Liver (tissue), 3 donors: Measurements from ENCODE around the gene LTB4R2.
A peak's percentile ranks its signal among the peaks of the same experiment; 100 is the strongest.

Experiments
- EGR1 ChIP-seq, 2 donors: IDR thresholded peaks; 2 replicates each; pipeline ENCODE4 v1.6.1; 2016 to 2018; ENCODE audit warnings: antibody characterized with exemption in 2 of 2, low read depth in 2 of 2
- GABPA ChIP-seq, 2 donors: IDR thresholded peaks in 1 of 2; conservative IDR thresholded peaks in 1 of 2; 2 replicates each; pipeline ENCODE4 v1.6.1; 2016; ENCODE audit warnings: antibody characterized with exemption in 2 of 2, mild to moderate bottlenecking in 1 of 2, moderate library complexity in 1 of 2
- HNF4A ChIP-seq, 2 donors: conservative IDR thresholded peaks; 2 replicates each; pipeline ENCODE4 v1.6.1; 2016; ENCODE audit warnings: antibody characterized with exemption in 2 of 2, mild to moderate bottlenecking in 2 of 2
- RAD21 ChIP-seq, 2 donors: IDR thresholded peaks; 2 replicates each; pipeline ENCODE4 v1.6.1; 2016; ENCODE audit warnings: antibody characterized with exemption in 2 of 2, mild to moderate bottlenecking in 2 of 2
- TAF1 ChIP-seq: conservative IDR thresholded peaks from 2 replicates; pipeline ENCODE4 v1.6.1; 2016; ENCODE audit warnings: antibody characterized with exemption, mild to moderate bottlenecking
- YY1 ChIP-seq: IDR thresholded peaks from 2 replicates; pipeline ENCODE4 v1.6.1; 2016; ENCODE audit warnings: antibody characterized with exemption, mild to moderate bottlenecking
- TF ChIP-seq, protein P1 (sequence below): IDR thresholded peaks from 2 replicates; pipeline ENCODE4 v1.6.1; 2016; ENCODE audit warnings: antibody characterized with exemption, mild to moderate bottlenecking
- TF ChIP-seq, protein P2 (sequence below): fragments of 150-350 bp; IDR thresholded peaks from 2 replicates; pipeline ENCODE4 v1.5.1; 2017; ENCODE audit warnings: improper control_type of control experiment, low read depth, low read length; ENCODE audit not compliant: missing input control
- TF ChIP-seq, protein P3 (sequence below): IDR thresholded peaks from 2 replicates; pipeline ENCODE4 v1.6.1; 2016; ENCODE audit warnings: antibody characterized with exemption
- donor health status: healthy.
- donor health status: healthy.

DNA sequence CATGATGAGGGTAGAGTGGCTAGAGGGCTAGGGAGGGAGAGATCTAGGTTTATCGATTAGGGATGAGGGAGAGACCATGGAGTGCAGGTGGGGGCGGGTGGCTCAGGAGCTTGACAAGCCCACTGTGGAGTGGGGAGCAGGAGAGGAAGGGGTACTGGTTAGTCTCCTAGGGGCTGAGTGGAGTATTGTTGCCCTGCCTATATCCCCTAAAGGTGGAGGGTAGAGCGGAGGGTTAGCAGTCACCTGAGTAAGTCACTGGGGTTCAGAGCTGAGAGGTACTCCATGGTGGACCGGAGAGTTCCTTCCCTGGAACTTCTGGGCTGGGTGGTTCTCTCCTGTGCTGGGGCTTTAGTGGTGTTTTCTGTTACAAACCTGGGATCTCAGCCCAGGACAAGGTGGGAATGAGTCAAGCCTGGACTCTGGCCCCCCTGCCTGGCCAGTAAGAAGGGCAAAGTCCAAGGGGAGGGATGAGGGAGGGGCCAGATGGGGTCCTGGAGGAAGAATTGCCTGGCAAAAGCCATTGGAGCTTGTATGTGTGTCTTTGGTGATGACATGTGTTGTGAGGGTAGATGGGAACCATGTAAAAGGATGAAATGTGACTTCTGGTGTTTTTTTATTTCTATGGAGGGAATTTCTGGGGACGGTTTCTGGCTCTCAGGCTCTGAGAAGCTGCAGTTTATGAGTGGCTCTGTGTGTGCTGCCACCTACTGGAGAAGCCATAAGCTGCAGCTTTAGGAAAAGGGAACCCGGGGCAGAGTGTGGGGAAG lies 2.2 kb upstream of the LTB4R2 start, which contains the start of gene CIDEB:
- TF ChIP-seq, protein P1, sequence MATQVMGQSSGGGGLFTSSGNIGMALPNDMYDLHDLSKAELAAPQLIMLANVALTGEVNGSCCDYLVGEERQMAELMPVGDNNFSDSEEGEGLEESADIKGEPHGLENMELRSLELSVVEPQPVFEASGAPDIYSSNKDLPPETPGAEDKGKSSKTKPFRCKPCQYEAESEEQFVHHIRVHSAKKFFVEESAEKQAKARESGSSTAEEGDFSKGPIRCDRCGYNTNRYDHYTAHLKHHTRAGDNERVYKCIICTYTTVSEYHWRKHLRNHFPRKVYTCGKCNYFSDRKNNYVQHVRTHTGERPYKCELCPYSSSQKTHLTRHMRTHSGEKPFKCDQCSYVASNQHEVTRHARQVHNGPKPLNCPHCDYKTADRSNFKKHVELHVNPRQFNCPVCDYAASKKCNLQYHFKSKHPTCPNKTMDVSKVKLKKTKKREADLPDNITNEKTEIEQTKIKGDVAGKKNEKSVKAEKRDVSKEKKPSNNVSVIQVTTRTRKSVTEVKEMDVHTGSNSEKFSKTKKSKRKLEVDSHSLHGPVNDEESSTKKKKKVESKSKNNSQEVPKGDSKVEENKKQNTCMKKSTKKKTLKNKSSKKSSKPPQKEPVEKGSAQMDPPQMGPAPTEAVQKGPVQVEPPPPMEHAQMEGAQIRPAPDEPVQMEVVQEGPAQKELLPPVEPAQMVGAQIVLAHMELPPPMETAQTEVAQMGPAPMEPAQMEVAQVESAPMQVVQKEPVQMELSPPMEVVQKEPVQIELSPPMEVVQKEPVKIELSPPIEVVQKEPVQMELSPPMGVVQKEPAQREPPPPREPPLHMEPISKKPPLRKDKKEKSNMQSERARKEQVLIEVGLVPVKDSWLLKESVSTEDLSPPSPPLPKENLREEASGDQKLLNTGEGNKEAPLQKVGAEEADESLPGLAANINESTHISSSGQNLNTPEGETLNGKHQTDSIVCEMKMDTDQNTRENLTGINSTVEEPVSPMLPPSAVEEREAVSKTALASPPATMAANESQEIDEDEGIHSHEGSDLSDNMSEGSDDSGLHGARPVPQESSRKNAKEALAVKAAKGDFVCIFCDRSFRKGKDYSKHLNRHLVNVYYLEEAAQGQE, result peak; percentile 90
- TF ChIP-seq, protein P2, sequence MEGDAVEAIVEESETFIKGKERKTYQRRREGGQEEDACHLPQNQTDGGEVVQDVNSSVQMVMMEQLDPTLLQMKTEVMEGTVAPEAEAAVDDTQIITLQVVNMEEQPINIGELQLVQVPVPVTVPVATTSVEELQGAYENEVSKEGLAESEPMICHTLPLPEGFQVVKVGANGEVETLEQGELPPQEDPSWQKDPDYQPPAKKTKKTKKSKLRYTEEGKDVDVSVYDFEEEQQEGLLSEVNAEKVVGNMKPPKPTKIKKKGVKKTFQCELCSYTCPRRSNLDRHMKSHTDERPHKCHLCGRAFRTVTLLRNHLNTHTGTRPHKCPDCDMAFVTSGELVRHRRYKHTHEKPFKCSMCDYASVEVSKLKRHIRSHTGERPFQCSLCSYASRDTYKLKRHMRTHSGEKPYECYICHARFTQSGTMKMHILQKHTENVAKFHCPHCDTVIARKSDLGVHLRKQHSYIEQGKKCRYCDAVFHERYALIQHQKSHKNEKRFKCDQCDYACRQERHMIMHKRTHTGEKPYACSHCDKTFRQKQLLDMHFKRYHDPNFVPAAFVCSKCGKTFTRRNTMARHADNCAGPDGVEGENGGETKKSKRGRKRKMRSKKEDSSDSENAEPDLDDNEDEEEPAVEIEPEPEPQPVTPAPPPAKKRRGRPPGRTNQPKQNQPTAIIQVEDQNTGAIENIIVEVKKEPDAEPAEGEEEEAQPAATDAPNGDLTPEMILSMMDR, result peak; percentile 77
- TF ChIP-seq EGR1 (IDR thresholded peaks at IDR 0.05; ENCODE audit: low read depth in 2 of 2) (peak in 1 of 2 donors; percentile 30), YY1 (peak; percentile 56), RAD21 (IDR thresholded peaks at IDR 0.05) (peak; percentile 69 to 74), TAF1 (peak; percentile 96), HNF4A (conservative IDR thresholded peaks at IDR 0.05) (peak; percentile 100), GABPA (IDR thresholded peaks at IDR 0.05 in 1 of 2, conservative IDR thresholded peaks at IDR 0.05 in 1 of 2) (peak in 1 of 2 donors; percentile 34)
- TF ChIP-seq, protein P3, sequence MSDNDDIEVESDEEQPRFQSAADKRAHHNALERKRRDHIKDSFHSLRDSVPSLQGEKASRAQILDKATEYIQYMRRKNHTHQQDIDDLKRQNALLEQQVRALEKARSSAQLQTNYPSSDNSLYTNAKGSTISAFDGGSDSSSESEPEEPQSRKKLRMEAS, result no peak
